GM12878 (cell line): ENCODE data around the gene KCNC1. TPM values are rescaled to one million over a fixed set of nuclear protein-coding genes. Genes with fewer than 3 reads are reported as not detected.

Source experiments
- ATAC-seq: fragments of 200-7000 bp; cut with Tn5 transposase; 3 replicates; pipeline ENCODE4 v1.9.1; 2020; ENCODE audit warnings: mild to moderate bottlenecking, moderate library complexity
- BruUV-seq: library from RNA; stranded (reverse); fragments of 400-500 nt; replicated peaks from 2 replicates; lab custom pipeline; 2021; lab: Mats Ljungman, UMichigan
- CTCF ChIA-PET: fragments of 300-600 bp; sonication (Branson Sonifier 250); formaldehyde crosslinking; extraction: SDS; loops from one replicate; lab custom pipeline; 2021; ENCODE audit warnings: inconsistent platforms; lab: Yijun Ruan, JAX
- POLR2A ChIA-PET: fragments of 350-600 bp; formaldehyde crosslinking; extraction: SDS; loops from one replicate; lab custom pipeline; 2021; ENCODE audit warnings: inconsistent platforms; lab: Charles Lee
- RAD21 ChIA-PET: fragments of 300-600 bp; sonication (Branson Sonifier 250); formaldehyde crosslinking; loops from one replicate; lab custom pipeline; 2023; ENCODE audit warnings: antibody characterized with exemption; ENCODE audit not compliant: unreplicated experiment; lab: Charles Lee
- SMC1A ChIA-PET: fragments of 300-600 bp; sonication (Branson Sonifier 250); formaldehyde crosslinking; loops from one replicate; lab custom pipeline; 2023; ENCODE audit not compliant: unreplicated experiment, uncharacterized antibody; lab: Charles Lee
- DNase-seq: peaks from one replicate; pipeline ENCODE4 v3.0.0-alpha.2; 2011; ENCODE audit warnings: low read depth, low spot score
- FAIRE-seq: peaks from 3 replicates; lab custom pipeline; 2011; peaks lifted over from hg19 to GRCh38; lab: Jason Lieb, UNC
- H2AFZ ChIP-seq: 2 replicates; pipeline ENCODE4 v1.6.0; 2011; ENCODE audit warnings: low read depth, low read length, control low read depth; ENCODE audit not compliant: control insufficient read depth
- H3K27ac ChIP-seq: 2 replicates; pipeline ENCODE4 v1.5.1; 2011; ENCODE audit warnings: control low read depth; ENCODE audit not compliant: control insufficient read depth, insufficient read depth
- H3K27me3 ChIP-seq, 2 experiments: replicated peaks in 1 of 2; 2 replicates each; pipeline versions ENCODE4 v1.6.0 to v1.6.1; 2011; ENCODE audit warnings: low read length in 1 of 2; ENCODE audit not compliant: control insufficient read depth in 2 of 2, insufficient read depth in 2 of 2
- H3K36me3 ChIP-seq, 2 experiments: 2 replicates each; pipeline ENCODE4 v1.5.1; 2011; ENCODE audit warnings: low read length in 1 of 2; ENCODE audit not compliant: control insufficient read depth in 2 of 2, insufficient read depth in 2 of 2
- H3K4me1 ChIP-seq: 2 replicates; pipeline ENCODE4 v1.6.1; 2011; ENCODE audit warnings: mild to moderate bottlenecking, low read length, moderate library complexity, mixed read lengths; ENCODE audit not compliant: control insufficient read depth, insufficient read depth
- H3K4me2 ChIP-seq: 2 replicates; pipeline ENCODE4 v1.6.0; 2011; ENCODE audit warnings: control low read depth; ENCODE audit not compliant: control insufficient read depth, insufficient read depth
- H3K4me3 ChIP-seq: fragments of 200-600 bp; sonication (generic); 2 replicates; pipeline ENCODE4 v1.5.1; 2016
- H3K79me2 ChIP-seq: 2 replicates; pipeline ENCODE4 v1.6.0; 2011; ENCODE audit warnings: low read length; ENCODE audit not compliant: control insufficient read depth, insufficient read depth
- H3K9ac ChIP-seq: 2 replicates; pipeline ENCODE4 v1.8.0; 2011; ENCODE audit warnings: low read length, control low read depth, mixed read lengths; ENCODE audit not compliant: control insufficient read depth, insufficient read depth
- H3K9me3 ChIP-seq: replicated peaks from 3 replicates; pipeline ENCODE4 v1.5.1; 2011; ENCODE audit warnings: mild to moderate bottlenecking, low read length; ENCODE audit not compliant: control insufficient read depth, insufficient read depth
- H4K20me1 ChIP-seq: 2 replicates; pipeline ENCODE4 v1.6.0; 2011; ENCODE audit not compliant: control insufficient read depth, insufficient read depth
- ASH2L ChIP-seq: fragments of 300-600, 200-600 bp; sonication (generic); IDR thresholded peaks from 2 replicates; pipeline ENCODE4 v1.6.1; 2017; ENCODE audit warnings: low read depth, mild to moderate bottlenecking, borderline replicate concordance
- EP300 ChIP-seq, 2 experiments: fragments of 150-350 bp in 1 of 2; IDR thresholded peaks; 2 replicates each; pipeline ENCODE4 v1.6.1; 2011 to 2012; ENCODE audit warnings: low read depth in 2 of 2, low read length in 2 of 2, borderline replicate concordance in 1 of 2, improper control_type of control experiment in 1 of 2, inconsistent platforms in 1 of 2; ENCODE audit not compliant: control insufficient read depth in 1 of 2
- ESRRA ChIP-seq: IDR thresholded peaks from 2 replicates; pipeline ENCODE4 v1.6.1; 2012; ENCODE audit warnings: mild to moderate bottlenecking, low read length, improper control_type of control experiment
- HDAC2 ChIP-seq: fragments of 200-600 bp; sonication (generic); IDR thresholded peaks from 2 replicates; pipeline ENCODE4 v1.6.1; 2017
- POLR2AphosphoS5 ChIP-seq: IDR thresholded peaks from 2 replicates; pipeline ENCODE4 v1.6.1; 2011; ENCODE audit warnings: mild to moderate bottlenecking, low read length, inconsistent platforms
- SPI1 ChIP-seq: IDR thresholded peaks from 2 replicates; pipeline ENCODE4 v1.6.1; 2011; ENCODE audit warnings: low read depth, mild to moderate bottlenecking, low read length, moderate library complexity, borderline replicate concordance; ENCODE audit not compliant: insufficient read depth
- STAT1 ChIP-seq: fragments of 450-650 bp; conservative IDR thresholded peaks from 2 replicates; pipeline ENCODE4 v1.6.1; 2014; ENCODE audit warnings: antibody characterized with exemption, mild to moderate bottlenecking
- WGBS: methylation state at CpG from one replicate; pipeline ENCODE4 v1.1.6; 2016; ENCODE audit warnings: low lambda C conversion rate; ENCODE audit not compliant: insufficient replicate concordance, insufficient coverage; ENCODE audit errors: missing lambda C conversion rate; 5-methylcytosine and 5-hydroxymethylcytosine counted together
- in situ Hi-C: fragments of 300-500 bp; cut with MboI; formaldehyde crosslinking; loops from 9 replicates; pipeline ENCODE4 v1.14.3; 2018; ENCODE audit warnings: mixed read lengths
- intact Hi-C: fragments of 100-400 bp; cut with micrococcal nuclease; formaldehyde crosslinking; loops from one replicate; pipeline ENCODE4 v1.14.2; 2022; ENCODE audit not compliant: unreplicated experiment
- polyA plus RNA-seq, 11 experiments: library from polyadenylated mRNA; depleted of rRNA in 4 of 11; unstranded in 6 of 11; stranded (reverse) in 5 of 11; fragments of >200 nt; fragmentation: Nextera tagmentation in 4 of 11; fragmentation: Illumina TruSeq in 1 of 11; extraction: Ambion mirVana in 4 of 11; extraction: Trizol in 1 of 11; gene quantifications; 1 replicate in 1 of 11; 2 replicates in 10 of 11; pipeline versions ENCODE4 v1.2.1 to v1.2.3, GENCODE V29; 2011 to 2016; ENCODE audit warnings: inconsistent platforms in 2 of 11, missing spikeins in 2 of 11, low read depth in 1 of 11
- total RNA-seq, 4 experiments: library from RNA; depleted of rRNA in 3 of 4; stranded (reverse); fragments of >200 nt in 3 of 4; fragmentation: Illumina TruSeq in 1 of 4; extraction: Trizol in 1 of 4; gene quantifications; 2 replicates each; pipeline versions ENCODE4 v1.2.1 to v1.2.3, GENCODE V29; 2013 to 2021
- TF ChIP-seq, protein P1 (sequence below): fragments of 450-650 bp; IDR thresholded peaks from 2 replicates; pipeline ENCODE4 v1.6.1; 2016; ENCODE audit warnings: mild to moderate bottlenecking, moderate library complexity, borderline replicate concordance
- TF ChIP-seq, protein P2 (sequence below): fragments of 450-650 bp; IDR thresholded peaks from 2 replicates; pipeline ENCODE4 v1.6.1; 2017; ENCODE audit warnings: mild to moderate bottlenecking, moderate library complexity

The KCNC1 gene
- total and polyA plus RNA-seq, 10 of the 15 experiments (the other 5 are each of a cell fraction or from before 2014, with no cell fraction given), result 0.27 to 0.34 TPM; not detected in 8

DNA sequence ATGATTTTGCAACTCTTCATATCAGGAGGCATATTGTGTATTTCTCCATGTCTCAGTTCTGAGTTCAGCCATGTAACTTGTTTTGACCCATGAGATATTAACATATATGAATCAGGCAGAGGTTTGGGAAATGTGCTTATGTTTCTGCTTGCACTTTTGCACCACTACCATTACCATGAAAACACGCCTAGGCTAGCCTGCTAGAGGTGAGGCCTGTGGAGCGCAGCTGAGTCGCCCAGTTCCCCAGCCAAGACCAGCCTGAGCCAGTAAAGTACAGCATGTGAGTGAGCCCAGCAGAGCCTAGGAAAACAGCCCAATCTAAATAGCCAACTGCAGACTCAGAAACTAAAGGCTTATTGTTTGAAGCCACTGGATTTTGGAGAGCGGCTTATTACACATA is 33.6 kb upstream of the KCNC1 start:
- Histone ChIP-seq H3K9ac (no peak overlapping the region), H4K20me1 (no peaks in the 10 kb centered on the region), H3K27ac (no peak overlapping the region), H3K4me1 (no peaks in the 10 kb centered on the region), H3K27me3 (no peaks in the 10 kb centered on the region; a peak in 2 of 4 replicates), H3K4me2 (no peak overlapping the region), H3K9me3 (no peaks in the 10 kb centered on the region), H3K36me3 (no peaks in the 10 kb centered on the region), H3K79me2 (no peaks in the 10 kb centered on the region), H2AFZ (no peak overlapping the region), H3K4me3 (no peak overlapping the region)
- FAIRE-seq, result no peak
- TF ChIP-seq ASH2L (no peak), HDAC2 (no peak), STAT1 (no peak)
- SMC1A ChIA-PET, result no interaction called here
- ATAC-seq, result no peak
- intact Hi-C loops (no loop called here), in situ Hi-C loops (no loop called here)
- BruUV-seq, result no TSS peak
- POLR2A ChIA-PET, result interaction anchor here (0.5 kb wide), 1 partner anchor 573 kb away, joined by 4 read pairs; no protein-coding TSS in a partner anchor
- RAD21 ChIA-PET, result no interaction called here
- 32% methylated on average over 4 of the region's 4 CpGs for WGBS
- no peak for DNase-seq
- CTCF ChIA-PET, result no interaction called here

DNA sequence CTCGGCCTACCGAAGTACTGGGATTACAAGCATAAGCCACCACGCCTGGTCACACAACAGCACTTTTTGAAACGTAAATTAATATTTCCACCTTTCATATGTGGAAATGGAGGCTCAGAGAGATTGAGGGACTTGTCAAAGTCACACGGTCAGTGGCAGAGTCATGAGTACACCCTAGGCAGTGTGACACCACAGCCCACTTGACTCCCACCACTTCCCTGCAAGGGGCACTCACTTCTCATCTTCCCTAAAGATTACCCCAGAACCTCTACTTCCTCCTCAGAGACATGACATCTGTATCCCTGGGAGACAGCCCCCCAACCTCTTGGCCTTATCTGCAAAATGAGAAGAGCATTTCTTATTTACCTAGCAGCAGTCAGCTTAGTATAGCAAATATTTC is 31.7 kb upstream of the KCNC1 start:
- ChIA-PET RAD21 (no interaction called here), CTCF (interaction anchor here (1.6 to 2.7 kb wide), 2 partner anchors 10 to 28 kb away, joined by 3 to 9 read pairs; no protein-coding TSS in a partner anchor), SMC1A (no interaction called here), POLR2A (no interaction called here)
- Histone ChIP-seq H2AFZ (no peak overlapping the region), H3K36me3 (no peaks in the 10 kb centered on the region), H3K9ac (no peak overlapping the region), H3K79me2 (no peaks in the 10 kb centered on the region), H3K9me3 (no peaks in the 10 kb centered on the region), H3K4me3 (no peak overlapping the region), H3K4me1 (no peaks in the 10 kb centered on the region), H3K27me3 (no peaks in the 10 kb centered on the region; a peak in 1 of 4 replicates), H3K4me2 (no peak overlapping the region), H4K20me1 (no peaks in the 10 kb centered on the region), H3K27ac (no peak overlapping the region)
- 30% methylated on average over 5 of the region's 5 CpGs for WGBS
- DNase-seq, result no peak
- no peak for ATAC-seq
- no TSS peak for BruUV-seq
- in situ Hi-C loops (no loop called here), intact Hi-C loops (no loop called here)
- FAIRE-seq, result no peak
- TF ChIP-seq ESRRA (no peak), EP300 (IDR thresholded peaks at IDR 0.05; ENCODE audit: borderline replicate concordance in 1 of 2, control insufficient read depth in 1 of 2, low read depth in 2 of 2, low read length in 2 of 2) (no peak), POLR2AphosphoS5 (no peak), SPI1 (no peak)
- TF ChIP-seq, protein P1, sequence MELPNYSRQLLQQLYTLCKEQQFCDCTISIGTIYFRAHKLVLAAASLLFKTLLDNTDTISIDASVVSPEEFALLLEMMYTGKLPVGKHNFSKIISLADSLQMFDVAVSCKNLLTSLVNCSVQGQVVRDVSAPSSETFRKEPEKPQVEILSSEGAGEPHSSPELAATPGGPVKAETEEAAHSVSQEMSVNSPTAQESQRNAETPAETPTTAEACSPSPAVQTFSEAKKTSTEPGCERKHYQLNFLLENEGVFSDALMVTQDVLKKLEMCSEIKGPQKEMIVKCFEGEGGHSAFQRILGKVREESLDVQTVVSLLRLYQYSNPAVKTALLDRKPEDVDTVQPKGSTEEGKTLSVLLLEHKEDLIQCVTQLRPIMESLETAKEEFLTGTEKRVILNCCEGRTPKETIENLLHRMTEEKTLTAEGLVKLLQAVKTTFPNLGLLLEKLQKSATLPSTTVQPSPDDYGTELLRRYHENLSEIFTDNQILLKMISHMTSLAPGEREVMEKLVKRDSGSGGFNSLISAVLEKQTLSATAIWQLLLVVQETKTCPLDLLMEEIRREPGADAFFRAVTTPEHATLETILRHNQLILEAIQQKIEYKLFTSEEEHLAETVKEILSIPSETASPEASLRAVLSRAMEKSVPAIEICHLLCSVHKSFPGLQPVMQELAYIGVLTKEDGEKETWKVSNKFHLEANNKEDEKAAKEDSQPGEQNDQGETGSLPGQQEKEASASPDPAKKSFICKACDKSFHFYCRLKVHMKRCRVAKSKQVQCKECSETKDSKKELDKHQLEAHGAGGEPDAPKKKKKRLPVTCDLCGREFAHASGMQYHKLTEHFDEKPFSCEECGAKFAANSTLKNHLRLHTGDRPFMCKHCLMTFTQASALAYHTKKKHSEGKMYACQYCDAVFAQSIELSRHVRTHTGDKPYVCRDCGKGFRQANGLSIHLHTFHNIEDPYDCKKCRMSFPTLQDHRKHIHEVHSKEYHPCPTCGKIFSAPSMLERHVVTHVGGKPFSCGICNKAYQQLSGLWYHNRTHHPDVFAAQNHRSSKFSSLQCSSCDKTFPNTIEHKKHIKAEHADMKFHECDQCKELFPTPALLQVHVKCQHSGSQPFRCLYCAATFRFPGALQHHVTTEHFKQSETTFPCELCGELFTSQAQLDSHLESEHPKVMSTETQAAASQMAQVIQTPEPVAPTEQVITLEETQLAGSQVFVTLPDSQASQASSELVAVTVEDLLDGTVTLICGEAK, result no peak
- TF ChIP-seq, protein P2, sequence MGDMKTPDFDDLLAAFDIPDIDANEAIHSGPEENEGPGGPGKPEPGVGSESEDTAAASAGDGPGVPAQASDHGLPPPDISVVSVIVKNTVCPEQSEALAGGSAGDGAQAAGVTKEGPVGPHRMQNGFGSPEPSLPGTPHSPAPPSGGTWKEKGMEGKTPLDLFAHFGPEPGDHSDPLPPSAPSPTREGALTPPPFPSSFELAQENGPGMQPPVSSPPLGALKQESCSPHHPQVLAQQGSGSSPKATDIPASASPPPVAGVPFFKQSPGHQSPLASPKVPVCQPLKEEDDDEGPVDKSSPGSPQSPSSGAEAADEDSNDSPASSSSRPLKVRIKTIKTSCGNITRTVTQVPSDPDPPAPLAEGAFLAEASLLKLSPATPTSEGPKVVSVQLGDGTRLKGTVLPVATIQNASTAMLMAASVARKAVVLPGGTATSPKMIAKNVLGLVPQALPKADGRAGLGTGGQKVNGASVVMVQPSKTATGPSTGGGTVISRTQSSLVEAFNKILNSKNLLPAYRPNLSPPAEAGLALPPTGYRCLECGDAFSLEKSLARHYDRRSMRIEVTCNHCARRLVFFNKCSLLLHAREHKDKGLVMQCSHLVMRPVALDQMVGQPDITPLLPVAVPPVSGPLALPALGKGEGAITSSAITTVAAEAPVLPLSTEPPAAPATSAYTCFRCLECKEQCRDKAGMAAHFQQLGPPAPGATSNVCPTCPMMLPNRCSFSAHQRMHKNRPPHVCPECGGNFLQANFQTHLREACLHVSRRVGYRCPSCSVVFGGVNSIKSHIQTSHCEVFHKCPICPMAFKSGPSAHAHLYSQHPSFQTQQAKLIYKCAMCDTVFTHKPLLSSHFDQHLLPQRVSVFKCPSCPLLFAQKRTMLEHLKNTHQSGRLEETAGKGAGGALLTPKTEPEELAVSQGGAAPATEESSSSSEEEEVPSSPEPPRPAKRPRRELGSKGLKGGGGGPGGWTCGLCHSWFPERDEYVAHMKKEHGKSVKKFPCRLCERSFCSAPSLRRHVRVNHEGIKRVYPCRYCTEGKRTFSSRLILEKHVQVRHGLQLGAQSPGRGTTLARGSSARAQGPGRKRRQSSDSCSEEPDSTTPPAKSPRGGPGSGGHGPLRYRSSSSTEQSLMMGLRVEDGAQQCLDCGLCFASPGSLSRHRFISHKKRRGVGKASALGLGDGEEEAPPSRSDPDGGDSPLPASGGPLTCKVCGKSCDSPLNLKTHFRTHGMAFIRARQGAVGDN, result no peak
